DOHH2 (cell line): Measurements from ENCODE around the gene HAP1.

Experiments used
- H3F3A ChIP-seq: fragments of 200-600 bp; sonication (generic), shearing (Covaris generic); 2 replicates; pipeline ENCODE4 v1.6.0; 2016; ENCODE audit warnings: antibody characterized with exemption, mild to moderate bottlenecking; ENCODE audit not compliant: control insufficient read depth, insufficient read depth
- H3K27ac ChIP-seq: fragments of 200-600 bp; sonication (generic); 2 replicates; pipeline ENCODE4 v1.5.1; 2014; ENCODE audit warnings: low read depth, mild to moderate bottlenecking, low read length, moderate library complexity
- H3K27me3 ChIP-seq: fragments of 200-600 bp; sonication (generic); 2 replicates; pipeline ENCODE4 v1.6.1; 2014; ENCODE audit warnings: mild to moderate bottlenecking, low read length, mixed read lengths; ENCODE audit not compliant: control insufficient read depth
- H3K36me3 ChIP-seq: fragments of 200-600 bp; sonication (generic); 2 replicates; pipeline ENCODE4 v1.6.1; 2014; ENCODE audit warnings: mild to moderate bottlenecking, low read length, moderate library complexity, mixed read lengths; ENCODE audit not compliant: control insufficient read depth
- H3K4me1 ChIP-seq: fragments of 200-600 bp; sonication (generic); 2 replicates; pipeline ENCODE4 v1.6.1; 2014; ENCODE audit warnings: mild to moderate bottlenecking, low read length, mixed read lengths; ENCODE audit not compliant: control insufficient read depth
- H3K4me2 ChIP-seq: fragments of 200-600 bp; sonication (generic); 2 replicates; pipeline ENCODE4 v1.6.0; 2014; ENCODE audit warnings: mild to moderate bottlenecking, low read length, moderate library complexity
- H3K4me3 ChIP-seq: fragments of 200-600 bp; sonication (generic); 2 replicates; pipeline ENCODE4 v1.5.1; 2014; ENCODE audit warnings: mild to moderate bottlenecking, low read length, mixed read lengths
- H3K79me2 ChIP-seq: fragments of 200-600 bp; sonication (generic); 2 replicates; pipeline ENCODE4 v1.6.1; 2014; ENCODE audit warnings: mild to moderate bottlenecking, low read length, mixed read lengths; ENCODE audit not compliant: control insufficient read depth
- H3K9me2 ChIP-seq: fragments of 200-600 bp; sonication (generic); replicated peaks from 2 replicates; pipeline ENCODE4 v1.6.1; 2014; ENCODE audit warnings: mild to moderate bottlenecking, low read length, mixed read lengths; ENCODE audit not compliant: control insufficient read depth
- H3K9me3 ChIP-seq: fragments of 200-600 bp; sonication (generic); 2 replicates; pipeline ENCODE4 v1.6.1; 2014; ENCODE audit warnings: antibody characterized with exemption, low read length, mixed read lengths; ENCODE audit not compliant: control insufficient read depth, insufficient read depth
- H4K20me1 ChIP-seq: fragments of 200-600 bp; sonication (generic); 2 replicates; pipeline ENCODE4 v1.6.0; 2014; ENCODE audit warnings: low read depth, mild to moderate bottlenecking, antibody characterized with exemption, low read length, moderate library complexity; ENCODE audit not compliant: control insufficient read depth, insufficient read depth
- EZH2phosphoT487 ChIP-seq: fragments of 200-600 bp; sonication (generic); IDR thresholded peaks from 2 replicates; pipeline ENCODE4 v1.6.1; 2017; ENCODE audit warnings: borderline replicate concordance, mild to moderate bottlenecking, antibody characterized with exemption, low read length, moderate library complexity, mixed read lengths
- TF ChIP-seq, protein P1 (sequence below): fragments of 200-600 bp; sonication (generic); IDR thresholded peaks from one replicate; pipeline ENCODE4 v1.5.1; 2014; ENCODE audit warnings: antibody characterized with exemption, mild to moderate bottlenecking, low read depth, low read length; ENCODE audit not compliant: poor library complexity, severe bottlenecking

Gene HAP1

DNA sequence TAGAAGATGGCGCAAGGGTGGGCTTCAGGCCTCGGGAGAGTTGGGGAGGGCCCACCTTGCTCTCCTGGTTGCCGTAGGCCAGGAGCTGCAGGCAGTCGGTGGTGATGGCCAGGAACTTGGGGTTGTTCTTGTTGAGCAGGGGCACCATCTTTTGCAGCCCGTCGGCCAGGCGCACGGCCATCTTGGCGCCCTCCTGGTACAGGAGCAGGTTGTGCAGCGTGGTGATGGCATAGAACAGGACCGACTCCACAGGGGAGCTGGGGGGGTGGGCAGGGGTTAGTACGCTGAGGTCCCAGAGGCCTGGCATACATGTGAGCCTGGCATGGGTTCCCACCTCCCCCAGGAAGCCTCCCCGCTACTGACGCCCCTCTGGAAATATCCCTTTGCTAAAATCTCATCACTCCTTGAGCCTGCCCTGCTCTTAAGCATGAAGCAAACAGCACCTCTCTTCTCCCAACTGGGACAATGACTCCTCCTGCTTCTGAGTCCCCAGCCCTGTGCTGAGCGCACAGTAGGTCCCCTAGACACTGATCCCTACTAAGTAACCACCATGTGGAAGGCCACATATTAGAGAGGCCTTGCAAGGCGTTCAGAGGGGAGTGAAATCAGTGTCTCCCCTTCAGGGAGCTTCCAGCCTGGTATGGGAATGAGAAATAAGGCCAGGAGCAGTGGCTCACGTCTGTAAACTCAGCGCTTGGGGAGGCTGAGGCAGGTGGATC is 33.0 kb upstream of the HAP1 start:
- Histone ChIP-seq H3F3A (no peaks in the 10 kb centered on the region), H3K4me2 (no peak overlapping the region), H3K36me3 (no peaks in the 10 kb centered on the region), H3K79me2 (no peaks in the 10 kb centered on the region), H4K20me1 (no peaks in the 10 kb centered on the region), H3K4me3 (no peak overlapping the region), H3K9me3 (no peaks in the 10 kb centered on the region), H3K27me3 (no peaks in the 10 kb centered on the region), H3K4me1 (peaks cover 13% of the 10 kb centered on the region), H3K9me2 (no peaks in the 10 kb centered on the region), H3K27ac (no peak overlapping the region)
- TF ChIP-seq EZH2phosphoT487: no peak
- TF ChIP-seq, protein P1, sequence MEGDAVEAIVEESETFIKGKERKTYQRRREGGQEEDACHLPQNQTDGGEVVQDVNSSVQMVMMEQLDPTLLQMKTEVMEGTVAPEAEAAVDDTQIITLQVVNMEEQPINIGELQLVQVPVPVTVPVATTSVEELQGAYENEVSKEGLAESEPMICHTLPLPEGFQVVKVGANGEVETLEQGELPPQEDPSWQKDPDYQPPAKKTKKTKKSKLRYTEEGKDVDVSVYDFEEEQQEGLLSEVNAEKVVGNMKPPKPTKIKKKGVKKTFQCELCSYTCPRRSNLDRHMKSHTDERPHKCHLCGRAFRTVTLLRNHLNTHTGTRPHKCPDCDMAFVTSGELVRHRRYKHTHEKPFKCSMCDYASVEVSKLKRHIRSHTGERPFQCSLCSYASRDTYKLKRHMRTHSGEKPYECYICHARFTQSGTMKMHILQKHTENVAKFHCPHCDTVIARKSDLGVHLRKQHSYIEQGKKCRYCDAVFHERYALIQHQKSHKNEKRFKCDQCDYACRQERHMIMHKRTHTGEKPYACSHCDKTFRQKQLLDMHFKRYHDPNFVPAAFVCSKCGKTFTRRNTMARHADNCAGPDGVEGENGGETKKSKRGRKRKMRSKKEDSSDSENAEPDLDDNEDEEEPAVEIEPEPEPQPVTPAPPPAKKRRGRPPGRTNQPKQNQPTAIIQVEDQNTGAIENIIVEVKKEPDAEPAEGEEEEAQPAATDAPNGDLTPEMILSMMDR: no peak

DNA sequence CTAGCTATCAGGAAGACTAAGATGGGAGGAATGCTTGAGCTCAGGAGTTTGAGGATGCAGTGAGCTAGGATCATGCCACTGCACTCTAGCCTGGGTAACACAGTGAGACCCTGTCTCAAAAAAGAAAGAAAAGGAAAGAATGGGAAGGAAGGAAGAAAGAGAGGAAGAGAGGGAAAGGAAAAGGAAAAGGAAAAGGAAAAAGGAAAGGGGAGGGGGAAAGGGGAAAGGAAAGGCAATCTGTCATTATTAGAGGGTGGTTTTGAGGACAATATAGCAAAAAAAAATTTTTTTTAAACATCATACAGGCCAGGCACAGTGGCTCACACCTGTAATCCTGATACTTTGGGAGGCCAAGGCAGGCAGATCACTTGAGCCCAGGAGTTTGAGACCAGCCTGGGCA is 31.7 kb upstream of the HAP1 start:
- no peaks in the 10 kb centered on the region for H3K27me3 ChIP-seq

DNA sequence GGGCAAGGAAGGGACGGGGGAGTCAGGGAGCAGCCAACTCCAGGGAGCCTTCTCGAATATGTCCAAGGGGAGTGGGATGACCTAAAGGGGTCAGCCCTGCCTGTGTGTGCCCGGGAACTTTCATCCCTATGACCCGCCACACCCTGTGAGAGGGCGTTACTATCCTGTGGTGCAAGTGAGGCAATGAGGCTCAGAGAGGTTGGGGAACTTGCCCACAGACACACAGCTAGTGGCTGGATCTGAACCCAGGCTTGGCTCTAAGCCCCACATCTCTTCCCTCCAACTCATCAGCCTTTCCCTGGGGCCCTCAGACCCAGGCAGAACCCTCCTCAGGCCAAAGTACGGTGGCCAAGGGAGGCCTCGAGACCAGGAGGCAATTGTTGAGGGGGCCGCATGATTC is 28.9 kb upstream of the HAP1 start:
- Histone ChIP-seq H3K4me1 (no peaks in the 10 kb centered on the region), H4K20me1 (no peaks in the 10 kb centered on the region), H3K27ac (no peak overlapping the region), H3K9me2 (no peaks in the 10 kb centered on the region), H3K79me2 (no peaks in the 10 kb centered on the region), H3F3A (no peaks in the 10 kb centered on the region), H3K4me3 (no peak overlapping the region), H3K36me3 (no peaks in the 10 kb centered on the region), H3K4me2 (no peak overlapping the region), H3K9me3 (no peaks in the 10 kb centered on the region), H3K27me3 (no peaks in the 10 kb centered on the region)
- TF ChIP-seq EZH2phosphoT487: no peak
- TF ChIP-seq, protein P1: no peak

More for the DNA sequence above, 31.7 kb upstream of the HAP1 start:
- Histone ChIP-seq H3F3A (no peaks in the 10 kb centered on the region), H3K9me2 (no peaks in the 10 kb centered on the region), H3K36me3 (no peaks in the 10 kb centered on the region), H3K4me1 (peaks cover under 1% of the 10 kb centered on the region; the same call in 1 of the 2 replicates), H3K4me3 (no peak overlapping the region), H4K20me1 (no peaks in the 10 kb centered on the region), H3K27ac (no peak overlapping the region), H3K4me2 (no peak overlapping the region), H3K79me2 (no peaks in the 10 kb centered on the region), H3K9me3 (no peaks in the 10 kb centered on the region)
- no peak for TF ChIP-seq EZH2phosphoT487
- TF ChIP-seq, protein P1: no peak
